ENCODE measurements around the gene CPA5.
A peak's percentile ranks its signal among the peaks of the same experiment; 100 is the strongest.

The CPA5 gene

GRCh38 chr7:130388671-130389070, 44.1 kb downstream of the CPA5 start:
- DNase-seq (ENCODE audit: low read depth in 2 of 2): no peak
- TF ChIP-seq CTCF (IDR thresholded peaks at IDR 0.05; ENCODE audit: low read depth, low read length): no peak
- H3K4me3 ChIP-seq (replicated peaks in 1 of 2; ENCODE audit: low read depth in 2 of 2, low read length in 2 of 2): no peak overlapping the region

- H3K4me3 ChIP-seq (replicated peaks in 1 of 2; ENCODE audit: low read depth in 2 of 2, low read length in 2 of 2): no peak overlapping the region
- no peak for TF ChIP-seq CTCF (IDR thresholded peaks at IDR 0.05; ENCODE audit: low read depth, low read length)
- DNase-seq (ENCODE audit: low read depth in 2 of 2): no peak
These were observed 45.9 kb downstream of the CPA5 start for GRCh38 chr7:130390486-130390885.

- no peak overlapping the region for H3K4me3 ChIP-seq (replicated peaks in 1 of 2; ENCODE audit: low read depth in 2 of 2, low read length in 2 of 2)
- no peak for TF ChIP-seq CTCF (IDR thresholded peaks at IDR 0.05; ENCODE audit: low read depth, low read length)
- DNase-seq (ENCODE audit: low read depth in 2 of 2): peak; percentile 69
These were observed 48.5 kb downstream of the CPA5 start for GRCh38 chr7:130393101-130393561.

- no peak overlapping the region for H3K4me3 ChIP-seq (replicated peaks in 1 of 2; ENCODE audit: low read depth in 2 of 2, low read length in 2 of 2)
- TF ChIP-seq CTCF (IDR thresholded peaks at IDR 0.05; ENCODE audit: low read depth, low read length): no peak
- DNase-seq (ENCODE audit: low read depth in 2 of 2): no peak
These were observed 49.3 kb downstream of the CPA5 start for GRCh38 chr7:130393841-130394411.

- no peak for DNase-seq (ENCODE audit: low read depth in 2 of 2)
- H3K4me3 ChIP-seq (replicated peaks in 1 of 2; ENCODE audit: low read depth in 2 of 2, low read length in 2 of 2): no peak overlapping the region
- no peak for TF ChIP-seq CTCF (IDR thresholded peaks at IDR 0.05; ENCODE audit: low read depth, low read length)
These were observed 50.0 kb downstream of the CPA5 start for GRCh38 chr7:130394421-130395195.

- no peak for DNase-seq (ENCODE audit: low read depth in 2 of 2)
- no peak overlapping the region for H3K4me3 ChIP-seq (replicated peaks in 1 of 2; ENCODE audit: low read depth in 2 of 2, low read length in 2 of 2)
- TF ChIP-seq CTCF (IDR thresholded peaks at IDR 0.05; ENCODE audit: low read depth, low read length): no peak
These were observed 50.8 kb downstream of the CPA5 start for GRCh38 chr7:130395421-130395820.

Measured in cardiac fibroblast (primary cell).